Endothelial cell of umbilical vein (primary cell): ENCODE measurements around the gene PPP4R3B. TPM values are rescaled to one million over a fixed set of nuclear protein-coding genes. Genes with fewer than 3 reads are reported as not detected.

Experiments
- BruUV-seq: library from RNA; stranded (reverse); fragments of 400-500 nt; replicated peaks from 2 replicates; lab custom pipeline; 2021; lab: Mats Ljungman, UMichigan
- CTCF ChIA-PET: fragments of 300-600, 350-600 bp; sonication (Branson Sonifier 250); formaldehyde crosslinking; loops from one replicate; lab custom pipeline; 2021; ENCODE audit warnings: antibody characterized with exemption, inconsistent platforms; lab: Charles Lee
- POLR2A ChIA-PET: fragments of 300-600, 350-600 bp; sonication (Branson Sonifier 250); formaldehyde crosslinking; loops from one replicate; lab custom pipeline; 2021; ENCODE audit warnings: antibody characterized with exemption, inconsistent platforms; lab: Charles Lee
- DNase-seq: peaks from one replicate; pipeline ENCODE4 v3.0.0-alpha.2; 2011; ENCODE audit warnings: low read depth, low spot score
- FAIRE-seq: peaks from 2 replicates; lab custom pipeline; 2011; peaks lifted over from hg19 to GRCh38; lab: Jason Lieb, UNC
- H2AFZ ChIP-seq: 2 replicates; pipeline ENCODE4 v1.6.0; 2012; ENCODE audit warnings: low read depth, low read length, control low read depth, inconsistent platforms
- H3K27ac ChIP-seq: 2 replicates; pipeline ENCODE4 v1.5.1; 2011; ENCODE audit warnings: low read depth, mild to moderate bottlenecking, control low read depth, low read length, moderate library complexity; ENCODE audit not compliant: insufficient read depth
- H3K27me3 ChIP-seq, 2 experiments: 2 replicates each; pipeline versions ENCODE4 v1.6.0 to v1.6.1; 2011; ENCODE audit warnings: low read length in 2 of 2, mixed read lengths in 1 of 2; ENCODE audit not compliant: control insufficient read depth in 2 of 2, insufficient read depth in 2 of 2
- H3K36me3 ChIP-seq, 2 experiments: 2 replicates in 1 of 2; 3 replicates in 1 of 2; pipeline ENCODE4 v1.5.1; 2011; ENCODE audit warnings: low read length in 2 of 2, mild to moderate bottlenecking in 1 of 2, moderate library complexity in 1 of 2; ENCODE audit not compliant: control insufficient read depth in 2 of 2, insufficient read depth in 2 of 2; ENCODE audit errors: extremely low read depth in 1 of 2
- H3K4me1 ChIP-seq: 3 replicates; pipeline ENCODE4 v1.5.1; 2011; ENCODE audit warnings: mild to moderate bottlenecking, low read length; ENCODE audit not compliant: control insufficient read depth, insufficient read depth; ENCODE audit errors: extremely low read depth
- H3K4me2 ChIP-seq: 2 replicates; pipeline ENCODE4 v1.6.1; 2011; ENCODE audit warnings: low read length, control low read depth, mixed read lengths; ENCODE audit not compliant: insufficient read depth
- H3K4me3 ChIP-seq, 3 experiments: fragments of 200-600 bp in 1 of 3; sonication (generic), shearing (Covaris generic) in 1 of 3; replicated peaks in 1 of 3; 2 replicates each; pipeline ENCODE4 v1.5.1; 2011 to 2016; ENCODE audit warnings: control low read depth in 3 of 3, low read length in 3 of 3, mild to moderate bottlenecking in 2 of 3, inconsistent platforms in 1 of 3, low read depth in 1 of 3, moderate library complexity in 1 of 3; ENCODE audit not compliant: insufficient read depth in 1 of 3
- H3K79me2 ChIP-seq: 2 replicates; pipeline ENCODE4 v1.6.0; 2012; ENCODE audit warnings: low read length, inconsistent platforms; ENCODE audit not compliant: control insufficient read depth, insufficient read depth
- H3K9ac ChIP-seq: replicated peaks from 2 replicates; pipeline ENCODE3; 2011; ENCODE audit warnings: low read length, control low read depth; ENCODE audit not compliant: insufficient read depth; ENCODE audit errors: extremely low read depth
- H3K9me1 ChIP-seq: replicated peaks from 3 replicates; pipeline ENCODE4 v1.6.0; 2011; ENCODE audit warnings: mild to moderate bottlenecking, low read length; ENCODE audit not compliant: control insufficient read depth, insufficient read depth; ENCODE audit errors: extremely low read depth
- H3K9me3 ChIP-seq: replicated peaks from 2 replicates; pipeline ENCODE4 v1.5.1; 2012; ENCODE audit warnings: low read length, inconsistent platforms; ENCODE audit not compliant: control insufficient read depth, insufficient read depth
- H4K20me1 ChIP-seq: replicated peaks from 2 replicates; pipeline ENCODE3; 2011; ENCODE audit warnings: mild to moderate bottlenecking, low read length; ENCODE audit not compliant: control insufficient read depth, insufficient read depth; ENCODE audit errors: extremely low read depth
- GATA2 ChIP-seq: IDR thresholded peaks from 2 replicates; pipeline ENCODE4 v1.7.0; 2011; ENCODE audit warnings: low read depth, mild to moderate bottlenecking, moderate library complexity, mixed read lengths, low read length; ENCODE audit not compliant: insufficient read length, insufficient read depth
- JUN ChIP-seq: IDR thresholded peaks from 2 replicates; pipeline ENCODE4 v1.6.1; 2011; ENCODE audit warnings: borderline replicate concordance, low read depth; ENCODE audit not compliant: insufficient read length, insufficient read depth
- MYC ChIP-seq: IDR thresholded peaks from one replicate; pipeline ENCODE4 v1.6.1; 2011; ENCODE audit warnings: mild to moderate bottlenecking, low read depth, low read length
- POLR2AphosphoS5 ChIP-seq: IDR thresholded peaks from 2 replicates; pipeline ENCODE4 v1.6.1; 2012; ENCODE audit warnings: low read depth, mild to moderate bottlenecking, control low read depth, low read length, moderate library complexity; ENCODE audit not compliant: insufficient read depth
- dilution Hi-C: fragments of 300-500 bp; cut with MboI; formaldehyde crosslinking; loops from one replicate; pipeline ENCODE4 v1.15.0; 2019; ENCODE audit warnings: low sequenced_read_pairs; ENCODE audit not compliant: extremely low pct_ligation_motif_present
- intact Hi-C: fragments of 100-400 bp; cut with micrococcal nuclease; formaldehyde crosslinking; loops from one replicate; pipeline ENCODE4 v1.10.0; 2022
- polyA plus RNA-seq, 4 experiments: library from polyadenylated mRNA; depleted of rRNA in 3 of 4; stranded (reverse) in 3 of 4; unstranded in 1 of 4; fragments of >200 nt; gene quantifications; 2 replicates each; pipeline versions ENCODE4 v1.2.1 to v1.2.3, GENCODE V29; 2011 to 2012; ENCODE audit warnings: missing spikeins in 1 of 4
- total RNA-seq: library from RNA; stranded (reverse); gene quantifications from 2 replicates; pipeline ENCODE4 v1.2.3, GENCODE V29; 2021

PPP4R3B gene
- total and polyA plus RNA-seq, 2 donors (not counting 3 experiments of a cell fraction or from before 2014, with no cell fraction given) = 11.2 to 51.5 TPM

- H3K4me3 ChIP-seq = no peak overlapping the region
- DNase-seq (no peak), FAIRE-seq (no peak)
- dilution Hi-C loops (no loop called here), intact Hi-C loops (no loop called here)
- peaks cover 0 to 4% of the 10 kb centered on the region in 2 experiments for H3K36me3 ChIP-seq
- H3K9me3 ChIP-seq = no peaks in the 10 kb centered on the region
- peaks cover 13% of the 10 kb centered on the region for H3K4me1 ChIP-seq
- H3K79me2 ChIP-seq = peaks cover 66% of the 10 kb centered on the region
- no peak overlapping the region for H3K4me2 ChIP-seq
- no peaks in the 10 kb centered on the region for H4K20me1 ChIP-seq
- no TSS peak for BruUV-seq
- no peaks in the 10 kb centered on the region for H3K27me3 ChIP-seq
- no peak overlapping the region for H3K27ac ChIP-seq
- POLR2A ChIA-PET = no interaction called here
- H3K9ac ChIP-seq = no peak overlapping the region
- no peaks in the 10 kb centered on the region for H3K9me1 ChIP-seq
- CTCF ChIA-PET = no interaction called here
- H2AFZ ChIP-seq = no peak overlapping the region
- TF ChIP-seq MYC = no peak
Observed at GRCh38 chr2:55611997-55612396, 5.4 kb downstream of the PPP4R3B start.

- Histone ChIP-seq H3K27ac (no peak overlapping the region), H3K27me3 (no peaks in the 10 kb centered on the region), H3K36me3 (peaks cover 0 to 4% of the 10 kb centered on the region in 2 experiments), H3K9me3 (no peaks in the 10 kb centered on the region), H3K79me2 (peaks cover 63% of the 10 kb centered on the region), H3K9me1 (no peaks in the 10 kb centered on the region), H3K4me2 (no peak overlapping the region), H3K4me3 (no peak overlapping the region), H4K20me1 (no peaks in the 10 kb centered on the region), H2AFZ (no peak overlapping the region), H3K4me1 (peaks cover 13% of the 10 kb centered on the region), H3K9ac (no peak overlapping the region)
- dilution Hi-C loops (no loop called here), intact Hi-C loops (no loop called here)
- TF ChIP-seq POLR2AphosphoS5 (no peak), GATA2 (no peak), JUN (no peak)
- POLR2A ChIA-PET = no interaction called here
- no TSS peak for BruUV-seq
- DNase-seq = no peak
- no peak for FAIRE-seq
- CTCF ChIA-PET = no interaction called here
Observed at GRCh38 chr2:55610954-55611743, 6.3 kb downstream of the PPP4R3B start.
